ENCODE results near the gene AGAP9. TPM values are rescaled to one million over a fixed set of nuclear protein-coding genes. Genes with fewer than 3 reads are reported as not detected.
"Not testable (repeated sequence)": the region's sequence is repeated elsewhere in the genome, so short reads cannot be mapped to it uniquely, and the experiment has no call there.

Gene AGAP9
- total RNA-seq, 1 donor from 2014 or later = 1.2 TPM

DNA sequence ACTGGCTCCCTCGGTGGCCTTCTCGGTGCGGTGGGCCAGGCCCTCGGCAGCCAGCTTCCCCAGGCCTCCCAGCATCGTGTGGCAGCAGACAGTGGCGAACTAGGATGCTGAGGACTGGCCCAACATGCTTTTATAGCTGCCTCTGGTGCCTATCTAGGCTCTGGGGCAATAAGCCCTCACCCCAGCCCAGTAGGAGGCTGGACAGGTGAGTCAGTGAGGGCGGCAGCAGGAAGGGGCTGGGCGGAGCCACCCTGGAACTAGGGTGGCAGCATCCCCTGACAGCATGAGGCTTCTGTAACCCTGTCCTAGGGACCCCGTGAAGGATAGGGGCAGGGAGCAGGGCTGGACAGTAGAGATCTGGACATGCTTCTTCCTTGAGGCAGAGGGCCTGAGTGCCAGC is 31.8 kb downstream of the AGAP9 start, which contains the start of gene FAM25G:
Gene FAM25G (minus strand): TSS at position 101 of the 400 bp plus-strand sequence. CDS start 26 bp downstream, at position 75.
- DNase-seq (ENCODE audit: low spot score in 2 of 2); FAIRE-seq: not testable (repeated sequence)

DNA sequence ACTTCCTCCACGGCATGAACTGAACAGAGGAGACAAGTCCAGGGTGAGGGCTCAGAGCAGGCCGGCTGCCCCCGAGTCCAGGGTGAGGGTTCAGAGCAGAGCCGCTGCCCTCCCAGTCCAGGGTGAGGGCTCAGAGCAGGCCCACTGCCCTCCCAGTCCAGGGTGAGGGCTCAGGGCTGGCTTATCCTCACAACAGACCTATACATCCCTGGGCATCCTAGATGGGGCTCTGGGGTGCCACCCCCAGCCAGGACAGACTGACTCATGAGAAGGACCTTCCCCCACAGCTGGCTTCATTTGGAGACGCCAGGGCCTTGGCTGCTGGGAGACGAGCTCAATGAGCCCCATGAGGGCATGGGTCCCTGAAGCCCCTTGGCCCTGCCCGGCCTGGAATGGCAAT is 33.8 kb downstream of the AGAP9 start:
- not testable (repeated sequence) for FAIRE-seq

DNA sequence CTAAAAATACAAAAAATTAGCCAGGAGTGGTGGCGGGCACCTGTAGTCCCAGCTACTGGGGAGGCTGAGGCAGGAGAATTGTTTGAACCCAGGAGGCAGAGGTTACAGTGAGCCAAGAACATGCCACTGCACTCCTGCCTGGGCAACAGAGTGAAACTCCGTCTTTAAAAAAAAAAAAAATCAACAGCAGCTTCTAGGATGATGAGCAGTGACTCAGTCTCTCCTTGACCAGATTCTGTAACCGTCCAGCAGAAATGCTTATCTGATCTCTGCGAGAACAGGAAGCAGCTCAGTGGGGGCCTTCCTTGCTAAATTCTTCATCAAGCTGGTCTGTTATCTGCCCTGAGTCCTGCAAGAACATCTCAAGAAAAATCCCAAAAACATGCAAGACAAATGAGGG is 37.5 kb downstream of the AGAP9 start:
- FAIRE-seq; DNase-seq (ENCODE audit: low spot score in 2 of 2): not testable (repeated sequence)

More for the DNA sequence above, 33.8 kb downstream of the AGAP9 start:
- DNase-seq (ENCODE audit: low spot score in 2 of 2) = not testable (repeated sequence)

DNA sequence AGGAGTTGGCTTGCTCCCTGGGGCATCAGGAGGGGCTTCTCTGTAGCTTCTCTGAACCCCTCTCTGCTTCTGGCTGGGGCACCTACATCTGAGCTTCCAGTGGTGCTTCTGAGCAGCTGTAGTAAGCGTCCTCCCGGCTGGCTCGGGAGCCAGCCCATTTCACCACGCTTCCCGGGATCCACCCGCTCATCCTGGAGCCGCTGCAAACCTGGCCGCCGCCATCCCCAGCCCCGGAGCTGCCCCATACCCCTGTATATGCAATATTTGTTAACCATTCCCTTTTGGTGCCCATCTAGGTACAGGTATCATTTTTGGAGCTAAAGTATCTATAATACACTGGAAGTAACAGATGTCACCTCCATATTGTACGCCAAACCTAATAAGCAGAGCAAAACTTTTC is 38.7 kb downstream of the AGAP9 start:
- FAIRE-seq; DNase-seq (ENCODE audit: low spot score in 2 of 2): not testable (repeated sequence)

DNA sequence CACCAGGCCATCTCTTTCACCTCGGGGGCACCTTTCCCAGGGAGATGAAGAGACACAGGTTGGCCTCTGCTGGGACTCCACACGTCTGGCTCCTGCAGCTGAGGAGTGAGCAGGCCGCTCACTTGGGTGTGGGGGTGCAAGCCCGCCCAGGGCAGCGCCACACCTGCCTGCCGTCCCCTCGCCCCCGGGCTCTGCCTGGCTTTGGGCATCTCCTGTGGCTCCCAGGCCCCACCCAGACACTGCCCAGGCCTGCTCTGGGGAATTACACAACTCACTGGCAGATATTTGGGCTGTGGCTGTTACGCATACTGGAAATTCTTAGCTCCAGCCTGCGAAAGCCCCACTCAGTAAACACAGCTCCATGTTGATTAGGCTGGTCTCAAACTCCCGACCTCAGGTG is 39.5 kb downstream of the AGAP9 start, which contains the start of gene ANXA8:
Gene ANXA8 (minus strand): TSS at position 193 of the 400 bp plus-strand sequence. CDS start 182 bp downstream, at position 11.
- DNase-seq (ENCODE audit: low spot score in 2 of 2); FAIRE-seq: not testable (repeated sequence)

DNA sequence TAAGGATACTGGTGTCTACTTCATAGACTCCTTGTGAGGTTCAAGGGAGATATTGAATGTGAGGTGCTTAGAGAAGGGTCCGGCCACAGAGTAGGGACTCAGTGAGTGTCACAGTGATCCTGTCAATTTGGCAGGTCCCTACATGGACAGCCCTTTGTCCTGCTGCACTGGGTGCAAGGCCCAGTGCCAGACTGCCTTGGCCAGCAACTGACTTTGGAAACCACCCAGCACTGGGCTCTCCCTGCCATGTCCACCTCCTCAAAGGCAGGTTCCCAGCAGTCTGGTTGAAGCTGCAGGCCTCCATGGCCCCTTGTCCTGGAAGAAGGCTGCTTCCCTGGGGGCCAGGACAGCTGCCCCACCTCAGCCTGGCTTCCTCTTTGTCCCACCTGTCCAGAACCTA is 41.1 kb downstream of the AGAP9 start:
- not testable (repeated sequence) for DNase-seq (ENCODE audit: low spot score in 2 of 2); FAIRE-seq

DNA sequence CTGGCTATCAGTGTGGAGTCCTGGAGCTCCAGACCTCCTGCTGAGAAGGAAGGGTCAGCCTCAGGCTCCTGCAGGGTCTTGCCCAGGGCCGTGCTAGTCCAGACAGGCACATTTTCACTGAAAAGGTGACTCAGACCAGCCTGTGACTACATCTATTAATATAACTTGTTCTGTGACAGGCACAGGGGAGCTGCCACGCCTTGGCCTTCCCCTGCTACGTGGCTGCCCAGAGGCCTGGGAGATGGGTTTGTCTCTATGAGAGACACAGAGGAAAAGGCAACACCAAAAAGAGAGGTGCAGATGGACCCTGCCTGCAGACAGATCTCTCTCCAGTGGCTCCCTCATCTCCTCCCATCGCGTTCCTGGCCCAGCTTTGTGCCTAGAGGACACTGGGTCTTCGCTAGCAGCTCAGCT is 41.7 kb downstream of the AGAP9 start:
- not testable (repeated sequence) for DNase-seq (ENCODE audit: low spot score in 2 of 2); FAIRE-seq

DNA sequence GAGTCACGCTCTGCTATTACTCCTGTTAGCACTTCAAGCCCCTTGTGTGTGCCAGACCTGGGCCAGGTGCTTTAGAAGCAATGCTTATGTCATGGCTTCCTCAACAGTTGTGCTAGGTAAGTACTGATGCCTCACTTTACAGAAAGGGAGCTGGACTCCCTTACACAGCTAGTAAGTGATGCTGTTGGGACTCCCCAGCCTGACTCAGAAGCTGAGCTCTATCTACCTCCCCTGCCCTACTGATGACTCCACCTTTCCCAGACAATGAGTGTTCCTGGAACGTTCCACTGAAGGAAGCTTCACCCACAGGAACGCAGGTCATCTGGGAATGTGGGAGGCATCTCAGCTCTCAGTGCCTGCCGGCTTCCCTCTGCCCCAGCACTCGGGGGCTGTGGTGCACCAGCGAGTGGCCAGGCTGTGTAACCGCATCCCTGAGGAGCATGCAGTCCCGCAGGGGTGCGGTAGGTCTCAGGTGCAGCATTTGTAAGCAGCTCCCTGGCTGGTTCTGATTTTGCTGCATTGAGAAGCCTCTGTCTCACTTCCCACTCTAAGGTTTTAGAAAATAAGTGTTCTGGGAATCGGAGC is 42.2 kb downstream of the AGAP9 start:
- FAIRE-seq; DNase-seq (ENCODE audit: low spot score in 2 of 2): not testable (repeated sequence)

DNA sequence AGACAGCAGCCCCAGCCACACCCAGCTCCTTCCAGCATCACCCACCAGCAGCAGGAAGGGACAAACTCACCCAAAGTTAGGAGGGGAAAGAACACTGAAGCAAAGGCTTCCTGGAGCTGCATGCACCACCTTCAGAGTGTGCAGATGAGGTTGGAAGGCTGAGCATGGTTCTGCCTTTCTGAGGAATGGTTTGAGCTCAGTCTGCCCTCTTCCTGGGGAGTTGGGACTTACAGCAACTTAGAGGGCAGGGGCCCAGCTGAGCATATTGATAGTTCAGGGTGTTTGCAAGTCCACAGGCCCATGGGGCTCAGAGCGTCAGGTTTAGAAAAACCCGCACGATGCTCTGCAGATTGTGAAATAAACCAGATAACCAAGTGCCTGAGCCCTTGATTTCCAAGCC is 43.3 kb downstream of the AGAP9 start:
- FAIRE-seq; DNase-seq (ENCODE audit: low spot score in 2 of 2): not testable (repeated sequence)

DNA sequence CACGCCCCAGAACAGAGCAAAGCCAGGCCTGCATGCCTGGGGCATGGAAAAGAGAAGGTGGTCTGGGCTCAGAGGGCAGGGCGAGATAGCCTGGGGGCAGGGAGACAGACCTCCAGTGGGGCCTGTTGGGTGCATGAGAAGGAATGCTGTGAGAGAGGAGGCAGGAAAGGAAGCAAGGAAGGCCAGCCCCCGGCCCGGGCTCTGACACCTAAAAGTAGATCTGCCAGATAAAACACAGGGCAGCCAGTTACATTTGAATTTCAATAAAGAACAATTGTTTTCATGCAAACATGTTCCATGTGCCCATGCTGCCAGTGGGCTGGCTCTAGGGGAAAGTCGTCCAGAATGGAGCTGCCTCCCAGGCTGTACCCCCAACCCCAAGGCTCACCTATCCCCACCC is 45.3 kb downstream of the AGAP9 start:
- FAIRE-seq; DNase-seq (ENCODE audit: low spot score in 2 of 2): not testable (repeated sequence)

DNA sequence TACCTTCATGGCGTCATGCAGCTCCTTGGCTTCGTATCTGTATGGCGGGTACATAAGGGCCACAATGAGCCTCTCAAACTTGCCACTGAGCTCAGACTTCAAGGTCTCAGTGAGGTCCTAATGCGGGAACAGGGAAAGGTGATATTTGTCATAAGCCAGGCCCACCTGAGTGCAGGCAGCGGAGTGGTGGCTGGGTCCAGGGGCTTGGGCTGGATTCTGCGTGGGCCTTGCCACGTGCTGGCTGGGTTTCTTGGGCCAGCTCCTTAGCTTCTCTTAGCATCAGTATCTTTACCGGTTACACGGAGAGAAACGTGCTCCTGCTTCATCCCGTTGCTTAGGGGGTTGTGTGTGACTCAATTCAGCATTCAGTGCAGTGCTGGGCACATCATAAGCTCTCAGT is 46.4 kb downstream of the AGAP9 start:
- not testable (repeated sequence) for FAIRE-seq; DNase-seq (ENCODE audit: low spot score in 2 of 2)

DNA sequence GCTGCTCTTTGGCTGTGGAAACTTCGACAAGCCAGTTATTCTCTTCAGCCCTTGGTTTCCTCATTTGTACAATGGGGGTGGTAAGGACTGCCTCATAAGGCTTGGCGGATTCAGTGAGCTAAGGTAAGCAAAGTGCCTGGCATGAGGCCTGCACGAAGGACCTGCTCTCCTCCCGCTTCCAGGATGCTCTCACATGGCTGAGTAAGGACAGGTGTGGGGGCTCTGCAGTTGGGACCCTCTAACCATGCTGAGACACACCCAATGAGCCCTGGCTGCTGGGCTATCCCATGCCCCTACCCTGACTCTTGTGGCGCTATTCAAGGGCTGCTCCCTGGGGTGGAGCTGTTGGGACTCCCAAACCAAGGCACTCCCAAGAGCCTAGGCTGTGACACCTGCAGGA is 48.3 kb downstream of the AGAP9 start:
- DNase-seq (ENCODE audit: low spot score in 2 of 2); FAIRE-seq: not testable (repeated sequence)

DNA sequence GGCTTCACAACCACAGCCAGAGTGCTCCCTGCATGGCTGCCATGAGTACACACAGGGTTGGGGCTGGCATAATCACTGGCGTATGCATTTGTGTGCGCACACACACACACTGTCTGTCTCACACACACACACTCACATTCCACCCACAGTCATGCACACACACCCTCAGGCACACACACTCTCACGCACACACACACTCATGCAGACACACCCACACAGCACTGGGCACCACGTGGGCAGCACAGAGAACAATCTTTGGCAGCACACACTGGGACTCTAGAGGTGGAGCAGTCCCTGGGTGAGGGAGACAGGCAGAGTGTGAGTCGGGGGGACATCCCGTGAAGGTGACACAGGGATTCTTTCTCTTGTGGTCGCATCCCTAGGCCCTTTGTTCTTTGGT is 49.9 kb downstream of the AGAP9 start:
- not testable (repeated sequence) for DNase-seq (ENCODE audit: low spot score in 2 of 2); FAIRE-seq

DNA sequence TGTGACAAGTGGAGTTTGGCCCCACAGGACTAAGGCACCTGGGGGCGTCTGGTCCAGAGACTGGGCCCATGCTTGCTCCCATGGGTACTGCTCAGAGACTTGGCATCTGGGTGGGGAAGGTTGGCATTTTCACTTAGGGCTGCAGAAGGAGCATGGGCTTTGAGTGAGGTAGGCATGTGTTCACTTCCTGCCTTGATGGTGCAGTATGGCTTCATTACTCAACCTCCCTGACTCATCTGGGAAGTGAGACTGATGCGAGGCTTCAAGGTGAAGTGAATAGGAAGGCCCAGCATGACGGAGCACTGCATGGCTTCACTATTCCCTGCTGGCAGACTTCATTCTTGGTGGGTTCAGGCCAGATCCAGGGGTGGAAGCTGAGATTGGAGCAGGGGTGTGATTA is 50.8 kb downstream of the AGAP9 start:
- not testable (repeated sequence) for FAIRE-seq; DNase-seq (ENCODE audit: low spot score in 2 of 2)

DNA sequence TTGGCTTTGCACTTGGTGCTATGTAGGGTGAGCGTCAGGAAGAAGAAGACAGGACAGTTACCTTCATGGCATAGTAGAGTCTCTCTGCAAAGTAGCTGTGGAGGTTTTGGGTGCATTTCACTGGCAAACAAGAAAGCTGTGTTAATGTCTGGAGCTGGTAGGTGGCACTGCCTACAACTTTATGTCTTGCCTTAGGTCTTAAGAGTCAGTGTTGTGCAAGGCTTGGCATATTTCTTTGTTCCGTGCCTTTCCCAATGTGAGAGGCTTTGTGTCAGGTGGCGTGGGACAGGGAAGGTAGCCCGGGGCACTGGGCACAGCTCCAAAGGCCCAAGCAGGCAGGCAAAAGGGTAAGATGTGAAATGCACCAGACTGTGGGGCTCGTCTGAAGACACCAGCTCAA is 51.4 kb downstream of the AGAP9 start:
- not testable (repeated sequence) for FAIRE-seq

DNA sequence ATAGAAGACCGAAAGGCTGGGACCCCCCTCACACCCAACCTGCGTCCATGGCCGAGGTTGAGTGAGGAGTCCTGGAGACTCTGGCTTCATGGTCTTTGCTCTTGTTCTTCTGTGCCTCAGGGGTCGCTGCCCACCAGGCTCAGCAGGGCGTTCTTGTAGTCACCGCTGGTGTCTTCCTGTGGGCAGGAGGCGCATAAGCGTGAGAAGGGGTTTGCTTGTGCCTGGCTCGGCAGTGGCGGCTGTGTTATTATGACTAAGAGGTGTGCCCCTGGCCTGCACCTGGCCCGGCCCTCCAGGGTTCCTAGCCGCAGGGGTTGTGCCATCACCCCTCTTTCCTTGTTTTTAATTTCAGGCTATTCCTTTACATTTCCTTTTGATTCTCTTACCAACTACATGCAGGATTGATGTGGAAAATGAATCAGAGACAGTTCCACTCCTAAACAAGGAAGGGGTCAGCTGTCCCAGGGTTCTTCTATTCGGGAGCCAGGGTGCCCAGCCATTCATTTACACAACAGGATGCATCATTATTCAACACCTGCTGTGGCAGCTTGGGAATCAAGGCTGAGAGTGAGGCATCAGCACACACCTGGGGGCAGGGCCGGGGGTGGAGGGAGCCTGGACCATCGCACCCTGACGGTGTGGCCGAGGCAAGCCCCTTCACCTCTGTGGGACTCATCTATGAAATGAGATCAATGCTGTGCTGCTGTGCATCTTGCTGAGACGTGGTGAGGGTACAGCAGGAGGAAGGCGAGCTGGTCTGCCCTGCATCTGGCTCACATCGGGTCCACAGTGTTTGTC is 54.5 kb downstream of the AGAP9 start:
- not testable (repeated sequence) for DNase-seq (ENCODE audit: low spot score in 2 of 2); FAIRE-seq

More for the DNA sequence above, 51.4 kb downstream of the AGAP9 start:
- not testable (repeated sequence) for DNase-seq (ENCODE audit: low spot score in 2 of 2)

DNA sequence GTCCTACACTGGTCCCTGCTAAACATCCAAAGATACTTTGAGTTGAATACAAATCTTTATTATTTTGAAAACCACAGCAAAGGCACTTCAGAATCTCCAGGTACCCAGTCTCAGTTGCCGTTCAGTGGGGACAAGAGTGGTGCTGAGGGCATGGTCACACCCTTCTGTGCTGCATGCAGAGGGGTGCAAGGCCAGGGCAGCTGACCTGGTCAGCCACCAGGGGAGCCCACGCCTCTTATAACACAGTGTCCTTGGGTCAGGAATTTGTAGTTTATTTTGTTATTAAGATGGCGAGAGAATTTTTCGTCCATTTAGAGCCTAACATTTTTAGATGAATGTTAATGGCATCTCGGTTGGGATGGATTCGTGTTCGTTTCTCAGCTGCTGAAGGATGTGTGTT is 55.5 kb downstream of the AGAP9 start:
- not testable (repeated sequence) for FAIRE-seq

DNA sequence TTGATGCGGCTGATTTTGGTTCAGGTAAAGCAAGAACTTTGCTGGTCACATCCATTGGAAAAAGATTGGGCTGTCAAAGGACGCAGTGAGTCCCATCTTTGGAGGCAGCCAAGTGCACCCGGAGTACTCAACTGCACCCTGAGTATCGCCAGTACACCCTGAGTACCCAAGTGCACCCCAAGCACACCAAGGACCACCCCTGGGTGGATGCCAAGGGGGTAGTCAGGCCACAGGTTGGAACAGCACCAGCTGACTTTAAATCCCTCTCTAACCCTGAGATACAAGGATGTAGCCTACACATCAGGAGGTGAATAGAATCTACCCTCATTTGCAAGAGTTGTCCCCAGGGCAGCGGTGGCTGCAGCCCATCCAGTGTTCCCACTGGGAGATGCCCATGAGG is 56.0 kb downstream of the AGAP9 start:
- not testable (repeated sequence) for FAIRE-seq; DNase-seq (ENCODE audit: low spot score in 2 of 2)

More for the DNA sequence above, 55.5 kb downstream of the AGAP9 start:
- not testable (repeated sequence) for DNase-seq (ENCODE audit: low spot score in 2 of 2)

DNA sequence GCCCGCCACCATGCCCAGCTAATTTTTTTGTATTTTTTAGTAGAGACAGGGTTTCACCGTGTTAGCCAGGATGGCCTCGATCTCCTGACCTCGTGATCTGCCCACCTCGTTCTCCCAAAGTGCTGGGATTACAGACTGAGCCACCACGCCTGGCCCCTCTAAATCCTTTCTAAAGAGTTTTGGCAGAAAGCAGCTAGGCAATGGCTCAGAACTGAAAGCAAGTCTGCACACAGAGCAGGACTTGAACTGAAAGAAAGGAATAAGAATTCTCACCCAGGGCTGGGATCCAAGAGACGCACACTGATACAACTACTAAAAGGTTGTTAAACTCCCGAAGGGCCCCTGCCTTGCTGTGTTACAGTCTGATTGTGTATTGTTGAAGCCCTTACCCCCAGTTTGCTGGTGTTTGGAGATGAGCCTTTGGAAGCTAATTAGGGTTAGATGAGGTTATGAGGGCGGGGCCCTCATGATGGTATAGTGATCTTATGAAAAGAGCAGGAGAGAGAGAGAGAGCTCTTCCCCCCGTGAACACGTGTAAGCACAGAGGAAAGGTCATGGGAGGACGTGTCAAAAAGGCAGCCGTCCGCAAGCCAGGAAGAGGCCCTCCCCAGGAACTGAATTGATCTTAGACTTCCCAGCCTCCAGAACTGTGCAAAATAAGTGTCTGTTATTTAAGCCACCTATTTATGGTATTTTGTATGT is 58.1 kb downstream of the AGAP9 start:
- FAIRE-seq; DNase-seq (ENCODE audit: low spot score in 2 of 2): not testable (repeated sequence)

All from frontal cortex (tissue), 4 donors.